IMR-90 (cell line): Measurements from ENCODE around the gene DDX24. TPM values are rescaled to one million over a fixed set of nuclear protein-coding genes. Genes with fewer than 3 reads are reported as not detected.

Source experiments
- ATAC-seq: fragments of 200-7000 bp; cut with Tn5 transposase; 2 replicates; pipeline ENCODE4 v1.9.1; 2020; ENCODE audit warnings: low read depth, mild to moderate bottlenecking, moderate library complexity
- BruUV-seq: library from RNA; stranded (reverse); fragments of 400-500 nt; replicated peaks from 2 replicates; lab custom pipeline; 2021; lab: Mats Ljungman, UMichigan
- CTCF ChIA-PET: fragments of 300-600 bp; formaldehyde crosslinking; extraction: SDS; loops from one replicate; lab custom pipeline; 2021; ENCODE audit warnings: antibody characterized with exemption; lab: Yijun Ruan, JAX
- POLR2A ChIA-PET: fragments of 300-600 bp; sonication (Branson Sonifier 250); formaldehyde crosslinking; loops from one replicate; lab custom pipeline; 2022; ENCODE audit warnings: antibody characterized with exemption; ENCODE audit not compliant: unreplicated experiment; lab: Charles Lee
- DNase-seq: peaks from one replicate; pipeline ENCODE4 v3.0.0; 2013
- H2AFZ ChIP-seq: replicated peaks from 2 replicates; pipeline ENCODE3; 2013; ENCODE audit warnings: low read length, mild to moderate bottlenecking; ENCODE audit not compliant: poor library complexity
- H2AK5ac ChIP-seq: 2 replicates; pipeline ENCODE4 v1.6.1; 2013; ENCODE audit warnings: low read depth, low read length, inconsistent platforms
- H2AK9ac ChIP-seq: replicated peaks from 2 replicates; pipeline ENCODE3; 2013; ENCODE audit warnings: mild to moderate bottlenecking, low read depth, low read length, moderate library complexity; ENCODE audit not compliant: poor library complexity
- H2BK120ac ChIP-seq: 2 replicates; pipeline ENCODE4 v1.6.1; 2013; ENCODE audit warnings: low read depth, low read length, inconsistent platforms
- H2BK15ac ChIP-seq: 3 replicates; pipeline ENCODE4 v1.6.1; 2013; ENCODE audit warnings: low read depth, low read length, inconsistent platforms
- H2BK20ac ChIP-seq: 2 replicates; pipeline ENCODE4 v1.6.1; 2013; ENCODE audit warnings: low read depth, mild to moderate bottlenecking, inconsistent platforms, low read length, moderate library complexity
- H2BK5ac ChIP-seq: 2 replicates; pipeline ENCODE4 v1.6.1; 2013; ENCODE audit warnings: mild to moderate bottlenecking, low read depth, low read length, inconsistent platforms; ENCODE audit not compliant: poor library complexity, severe bottlenecking
- H3K14ac ChIP-seq: replicated peaks from 2 replicates; pipeline ENCODE4 v1.6.1; 2013; ENCODE audit warnings: low read depth, low read length, inconsistent platforms
- H3K18ac ChIP-seq: 2 replicates; pipeline ENCODE4 v1.6.1; 2013; ENCODE audit warnings: low read depth, low read length, control low read depth
- H3K23ac ChIP-seq: 2 replicates; pipeline ENCODE4 v1.6.1; 2013; ENCODE audit warnings: low read depth, low read length, inconsistent platforms
- H3K27ac ChIP-seq: 2 replicates; pipeline ENCODE4 v1.5.1; 2013; ENCODE audit warnings: mild to moderate bottlenecking, control low read depth, low read length; ENCODE audit not compliant: insufficient read depth
- H3K27me3 ChIP-seq: 2 replicates; pipeline ENCODE4 v1.6.1; 2013; ENCODE audit warnings: low read length; ENCODE audit not compliant: control insufficient read depth, insufficient read depth
- H3K36me3 ChIP-seq: 2 replicates; pipeline ENCODE4 v1.6.1; 2013; ENCODE audit warnings: low read length, mixed read lengths; ENCODE audit not compliant: control insufficient read depth, insufficient read depth
- H3K4ac ChIP-seq: 2 replicates; pipeline ENCODE4 v1.6.1; 2013; ENCODE audit warnings: low read depth, low read length, inconsistent platforms
- H3K4me1 ChIP-seq: 2 replicates; pipeline ENCODE4 v1.6.1; 2013; ENCODE audit warnings: low read length, mixed read lengths; ENCODE audit not compliant: control insufficient read depth, insufficient read depth
- H3K4me2 ChIP-seq: 2 replicates; pipeline ENCODE4 v1.6.1; 2013; ENCODE audit warnings: low read depth, mild to moderate bottlenecking, control low read depth, low read length, moderate library complexity
- H3K4me3 ChIP-seq: 2 replicates; pipeline ENCODE4 v1.5.1; 2013; ENCODE audit warnings: low read depth, mild to moderate bottlenecking, control low read depth, low read length, moderate library complexity; ENCODE audit not compliant: insufficient read depth
- H3K56ac ChIP-seq: 2 replicates; pipeline ENCODE4 v1.6.1; 2013; ENCODE audit warnings: low read length, inconsistent platforms; ENCODE audit not compliant: insufficient read depth; ENCODE audit errors: extremely low read depth
- H3K79me1 ChIP-seq, 2 experiments: 2 replicates each; pipeline ENCODE4 v1.6.1; 2013; ENCODE audit warnings: low read length in 2 of 2, inconsistent platforms in 1 of 2, low read depth in 1 of 2
- H3K9ac ChIP-seq: 2 replicates; pipeline ENCODE4 v1.6.1; 2013; ENCODE audit warnings: low read depth, low read length, control low read depth
- H3K9me1 ChIP-seq: 2 replicates; pipeline ENCODE4 v1.6.1; 2013; ENCODE audit warnings: low read length, inconsistent platforms; ENCODE audit not compliant: insufficient read depth
- H3K9me3 ChIP-seq: 2 replicates; pipeline ENCODE4 v1.6.1; 2013; ENCODE audit warnings: low read length; ENCODE audit not compliant: control insufficient read depth, insufficient read depth
- H4K20me1 ChIP-seq: 2 replicates; pipeline ENCODE4 v1.6.1; 2013; ENCODE audit warnings: low read length, inconsistent platforms; ENCODE audit not compliant: insufficient read depth
- H4K5ac ChIP-seq: 2 replicates; pipeline ENCODE4 v1.6.1; 2013; ENCODE audit warnings: mild to moderate bottlenecking, low read depth, low read length, control low read depth
- H4K8ac ChIP-seq, 2 experiments: 2 replicates each; pipeline ENCODE4 v1.6.1; 2013; ENCODE audit warnings: low read depth in 2 of 2, low read length in 2 of 2, control low read depth in 1 of 2, inconsistent platforms in 1 of 2
- H4K91ac ChIP-seq: 2 replicates; pipeline ENCODE4 v1.6.1; 2013; ENCODE audit warnings: low read depth, low read length, inconsistent platforms; ENCODE audit not compliant: insufficient read depth
- BHLHE40 ChIP-seq: fragments of 150-350 bp; IDR thresholded peaks from 2 replicates; pipeline ENCODE4 v1.6.1; 2016; ENCODE audit warnings: mild to moderate bottlenecking, low read depth, low read length
- CEBPB ChIP-seq: IDR thresholded peaks from 2 replicates; pipeline ENCODE4 v1.6.1; 2012; ENCODE audit warnings: low read depth, low read length, improper control_type of control experiment
- CHD1 ChIP-seq: IDR thresholded peaks from 2 replicates; pipeline ENCODE4 v1.6.1; 2012; ENCODE audit warnings: low read depth, low read length, improper control_type of control experiment
- FOS ChIP-seq: fragments of 150-350 bp; IDR thresholded peaks from 2 replicates; pipeline ENCODE4 v1.6.1; 2016; ENCODE audit warnings: low read depth, low read length
- MAFK ChIP-seq: IDR thresholded peaks from 2 replicates; pipeline ENCODE4 v1.6.1; 2012; ENCODE audit warnings: low read depth, low read length, improper control_type of control experiment
- MAZ ChIP-seq: IDR thresholded peaks from 2 replicates; pipeline ENCODE4 v1.6.1; 2012; ENCODE audit warnings: low read depth, mild to moderate bottlenecking, low read length, improper control_type of control experiment, moderate library complexity, borderline replicate concordance
- MXI1 ChIP-seq: IDR thresholded peaks from 2 replicates; pipeline ENCODE4 v1.6.1; 2012; ENCODE audit warnings: low read depth, mild to moderate bottlenecking, low read length, moderate library complexity, borderline replicate concordance
- NFE2L2 ChIP-seq: fragments of 150-350 bp; IDR thresholded peaks from 2 replicates; pipeline ENCODE4 v1.6.1; 2016; ENCODE audit warnings: low read depth, mild to moderate bottlenecking, low read length
- POLR2A ChIP-seq: IDR thresholded peaks from 2 replicates; pipeline ENCODE4 v1.6.1; 2012; ENCODE audit warnings: mild to moderate bottlenecking, low read depth, low read length
- RAD21 ChIP-seq: IDR thresholded peaks from 2 replicates; pipeline ENCODE4 v1.6.1; 2012; ENCODE audit warnings: low read length, improper control_type of control experiment
- RCOR1 ChIP-seq: IDR thresholded peaks from 2 replicates; pipeline ENCODE4 v1.6.1; 2012; ENCODE audit warnings: mild to moderate bottlenecking, low read length, improper control_type of control experiment; ENCODE audit not compliant: insufficient replicate concordance
- RFX5 ChIP-seq: IDR thresholded peaks from 2 replicates; pipeline ENCODE4 v1.8.0; 2012; ENCODE audit warnings: low read depth, mild to moderate bottlenecking, low read length, moderate library complexity
- SMC3 ChIP-seq: fragments of 150-350 bp; IDR thresholded peaks from 2 replicates; pipeline ENCODE4 v1.6.1; 2016; ENCODE audit warnings: low read depth, mild to moderate bottlenecking, antibody characterized with exemption, low read length, moderate library complexity
- WGBS, 2 experiments: methylation state at CpG; one replicate each; pipeline versions ENCODE4 v1.1.5 to v1.1.7; 2013; ENCODE audit warnings: missing lambda C conversion rate in 2 of 2; ENCODE audit not compliant: insufficient read length in 1 of 2; ENCODE audit errors: extremely low coverage in 2 of 2; 5-methylcytosine and 5-hydroxymethylcytosine counted together
- dilution Hi-C: fragments of 300-500 bp; cut with HindIII; formaldehyde crosslinking; loops from one replicate; pipeline ENCODE4 v1.14.3; 2018; ENCODE audit warnings: low sequenced_read_pairs; ENCODE audit not compliant: unreplicated experiment
- in situ Hi-C: fragments of 300-500 bp; cut with MboI; formaldehyde crosslinking; loops from 3 replicates; pipeline ENCODE4 v1.14.3; 2019; ENCODE audit warnings: low sequenced_read_pairs, inconsistent platforms, mixed read lengths
- intact Hi-C: fragments of 100-400 bp; cut with micrococcal nuclease; formaldehyde crosslinking; loops from 2 replicates; pipeline ENCODE4 v1.10.0; 2022
- polyA plus RNA-seq, 3 experiments: library from polyadenylated mRNA; depleted of rRNA; stranded (reverse); fragments of >200 nt; gene quantifications; 2 replicates each; pipeline ENCODE4 v1.2.3, GENCODE V29; 2012; ENCODE audit warnings: low replicate concordance in 1 of 3
- total RNA-seq: library from RNA; depleted of rRNA; stranded (reverse); fragments of >200 nt; gene quantifications from 2 replicates; pipeline ENCODE4 v1.2.3, GENCODE V29; 2012
- TF ChIP-seq, protein P1 (sequence below): fragments of 150-350 bp; IDR thresholded peaks from 2 replicates; pipeline ENCODE4 v1.6.1; 2016; ENCODE audit warnings: low read depth, mild to moderate bottlenecking, low read length, moderate library complexity, borderline replicate concordance
- TF ChIP-seq, protein P2 (sequence below): fragments of 150-350 bp; IDR thresholded peaks from 2 replicates; pipeline ENCODE4 v1.6.1; 2017; ENCODE audit warnings: mild to moderate bottlenecking, antibody characterized with exemption, low read length, low read depth
- TF ChIP-seq, protein P3 (sequence below): conservative IDR thresholded peaks from 2 replicates; pipeline ENCODE4 v1.5.1; 2012; ENCODE audit warnings: mild to moderate bottlenecking, low read depth, low read length, improper control_type of control experiment

The DDX24 gene
- total and polyA plus RNA-seq, 2 of the 4 experiments (the other 2 are of a cell fraction): 134 to 155 TPM

DNA sequence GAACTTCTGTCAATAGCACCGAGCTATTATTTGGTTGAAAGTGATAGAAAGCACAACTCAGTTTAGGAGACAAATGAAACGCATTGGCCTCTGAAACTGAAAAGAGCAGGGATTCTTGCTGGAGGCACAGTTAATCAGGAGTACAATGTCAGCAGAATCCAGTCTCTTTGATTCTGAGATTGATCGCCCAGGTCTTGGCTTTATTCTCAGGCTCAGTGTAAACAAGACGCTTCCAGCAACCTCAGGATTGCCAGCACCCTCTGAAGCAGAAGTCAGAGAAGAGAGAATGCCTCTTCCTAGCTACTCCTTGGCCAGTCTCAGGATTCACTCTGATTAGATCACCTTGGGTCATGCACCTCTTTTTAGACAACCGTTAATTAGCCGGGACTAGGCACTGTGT is 66.6 kb downstream of the DDX24 start:
- Histone ChIP-seq H2BK15ac (no peak overlapping the region), H2BK5ac (no peak overlapping the region), H2AFZ (no peak overlapping the region), H3K36me3 (no peaks in the 10 kb centered on the region), H3K23ac (no peak overlapping the region), H3K27ac (no peak overlapping the region), H3K9me1 (no peaks in the 10 kb centered on the region), H4K20me1 (no peaks in the 10 kb centered on the region), H3K9me3 (no peaks in the 10 kb centered on the region), H4K5ac (no peak overlapping the region), H3K4ac (no peak overlapping the region), H4K91ac (no peak overlapping the region), H2BK20ac (no peak overlapping the region), H2AK9ac (no peak overlapping the region), H3K4me1 (no peaks in the 10 kb centered on the region), H3K56ac (no peak overlapping the region), H4K8ac (no peak overlapping the region), H3K14ac (no peak overlapping the region), H2BK120ac (no peak overlapping the region), H3K27me3 (peaks cover 41% of the 10 kb centered on the region), H3K4me2 (no peak overlapping the region), H3K79me1 (no peaks in the 10 kb centered on the region), H3K18ac (no peak overlapping the region), H3K4me3 (no peak overlapping the region), H3K9ac (no peak overlapping the region), H2AK5ac (no peak overlapping the region)
- CTCF ChIA-PET: interaction anchor here (1.1 to 1.4 kb wide), 2 partner anchors 22 to 74 kb away, joined by 3 read pairs; no protein-coding TSS in a partner anchor
- intact Hi-C loops: no loop called here
- TF ChIP-seq, protein P1, sequence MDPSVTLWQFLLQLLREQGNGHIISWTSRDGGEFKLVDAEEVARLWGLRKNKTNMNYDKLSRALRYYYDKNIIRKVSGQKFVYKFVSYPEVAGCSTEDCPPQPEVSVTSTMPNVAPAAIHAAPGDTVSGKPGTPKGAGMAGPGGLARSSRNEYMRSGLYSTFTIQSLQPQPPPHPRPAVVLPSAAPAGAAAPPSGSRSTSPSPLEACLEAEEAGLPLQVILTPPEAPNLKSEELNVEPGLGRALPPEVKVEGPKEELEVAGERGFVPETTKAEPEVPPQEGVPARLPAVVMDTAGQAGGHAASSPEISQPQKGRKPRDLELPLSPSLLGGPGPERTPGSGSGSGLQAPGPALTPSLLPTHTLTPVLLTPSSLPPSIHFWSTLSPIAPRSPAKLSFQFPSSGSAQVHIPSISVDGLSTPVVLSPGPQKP: no peak
- TF ChIP-seq MXI1 (no peak), POLR2A (no peak), RAD21 (no peak), RCOR1 (no peak), RFX5 (no peak), CEBPB (no peak), MAFK (no peak), FOS (no peak), BHLHE40 (no peak), CHD1 (no peak), MAZ (no peak), SMC3 (no peak), NFE2L2 (no peak)
- TF ChIP-seq, protein P2, sequence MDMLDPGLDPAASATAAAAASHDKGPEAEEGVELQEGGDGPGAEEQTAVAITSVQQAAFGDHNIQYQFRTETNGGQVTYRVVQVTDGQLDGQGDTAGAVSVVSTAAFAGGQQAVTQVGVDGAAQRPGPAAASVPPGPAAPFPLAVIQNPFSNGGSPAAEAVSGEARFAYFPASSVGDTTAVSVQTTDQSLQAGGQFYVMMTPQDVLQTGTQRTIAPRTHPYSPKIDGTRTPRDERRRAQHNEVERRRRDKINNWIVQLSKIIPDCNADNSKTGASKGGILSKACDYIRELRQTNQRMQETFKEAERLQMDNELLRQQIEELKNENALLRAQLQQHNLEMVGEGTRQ: no peak
- TF ChIP-seq, protein P3, sequence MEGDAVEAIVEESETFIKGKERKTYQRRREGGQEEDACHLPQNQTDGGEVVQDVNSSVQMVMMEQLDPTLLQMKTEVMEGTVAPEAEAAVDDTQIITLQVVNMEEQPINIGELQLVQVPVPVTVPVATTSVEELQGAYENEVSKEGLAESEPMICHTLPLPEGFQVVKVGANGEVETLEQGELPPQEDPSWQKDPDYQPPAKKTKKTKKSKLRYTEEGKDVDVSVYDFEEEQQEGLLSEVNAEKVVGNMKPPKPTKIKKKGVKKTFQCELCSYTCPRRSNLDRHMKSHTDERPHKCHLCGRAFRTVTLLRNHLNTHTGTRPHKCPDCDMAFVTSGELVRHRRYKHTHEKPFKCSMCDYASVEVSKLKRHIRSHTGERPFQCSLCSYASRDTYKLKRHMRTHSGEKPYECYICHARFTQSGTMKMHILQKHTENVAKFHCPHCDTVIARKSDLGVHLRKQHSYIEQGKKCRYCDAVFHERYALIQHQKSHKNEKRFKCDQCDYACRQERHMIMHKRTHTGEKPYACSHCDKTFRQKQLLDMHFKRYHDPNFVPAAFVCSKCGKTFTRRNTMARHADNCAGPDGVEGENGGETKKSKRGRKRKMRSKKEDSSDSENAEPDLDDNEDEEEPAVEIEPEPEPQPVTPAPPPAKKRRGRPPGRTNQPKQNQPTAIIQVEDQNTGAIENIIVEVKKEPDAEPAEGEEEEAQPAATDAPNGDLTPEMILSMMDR: no peak
- no peak for ATAC-seq
- POLR2A ChIA-PET: no interaction called here
- no peak for DNase-seq
- BruUV-seq: no TSS peak
- in situ Hi-C loops: no loop called here
- WGBS, 2 experiments: no CpG with 5 or more reads among the region's 6 CpGs
- dilution Hi-C loops: no loop called here
